HepG2 (cell line): ENCODE data around the gene NINL. TPM values are rescaled to one million over a fixed set of nuclear protein-coding genes. Genes with fewer than 3 reads are reported as not detected.
A peak's percentile ranks its signal among the peaks of the same experiment; 100 is the strongest.

ENCODE experiments used
- ARID5B ChIP-seq: IDR thresholded peaks from 2 replicates; pipeline ENCODE4 v1.4.0; 2020; ENCODE audit warnings: mild to moderate bottlenecking, missing genetic modification reagents
- ATF4 ChIP-seq, 2 experiments: fragments of 450-650 bp in 1 of 2; sonication (generic) in 1 of 2; formaldehyde crosslinking; IDR thresholded peaks; 2 replicates each; pipeline versions ENCODE4 v1.5.0 to v1.8.0; 2020 to 2022; ENCODE audit warnings: mild to moderate bottlenecking in 1 of 2, missing genetic modification reagents in 1 of 2
- ELF1 ChIP-seq: sonication (generic); formaldehyde crosslinking; IDR thresholded peaks from 2 replicates; pipeline ENCODE4 v1.4.0; 2020; ENCODE audit warnings: missing genetic modification reagents
- GFI1 ChIP-seq: sonication (generic); formaldehyde crosslinking; IDR thresholded peaks from 2 replicates; pipeline ENCODE4 v1.5.0; 2020; ENCODE audit warnings: missing genetic modification reagents, mild to moderate bottlenecking, borderline replicate concordance
- KLF9 ChIP-seq: IDR thresholded peaks from 2 replicates; pipeline ENCODE4 v1.6.1; 2016; ENCODE audit warnings: low read depth
- MAFG ChIP-seq: sonication (generic); formaldehyde crosslinking; IDR thresholded peaks from 2 replicates; pipeline ENCODE4 v1.5.1; 2020; ENCODE audit warnings: mild to moderate bottlenecking, missing genetic modification reagents
- POLR2A ChIP-seq, 2 experiments: IDR thresholded peaks; 2 replicates each; pipeline ENCODE4 v1.6.1; 2011; ENCODE audit warnings: low read depth in 2 of 2, low read length in 2 of 2, mild to moderate bottlenecking in 1 of 2, moderate library complexity in 1 of 2; ENCODE audit not compliant: insufficient read depth in 1 of 2
- RBAK ChIP-seq: sonication (generic); formaldehyde crosslinking; IDR thresholded peaks from 2 replicates; pipeline ENCODE4 v1.5.1; 2020; ENCODE audit warnings: mild to moderate bottlenecking, missing genetic modification reagents
- RELA ChIP-seq: sonication (generic); formaldehyde crosslinking; IDR thresholded peaks from 2 replicates; pipeline ENCODE4 v1.4.0; 2020; ENCODE audit warnings: missing genetic modification reagents
- TCF7 ChIP-seq: sonication (generic); IDR thresholded peaks from 2 replicates; pipeline ENCODE4 v1.6.1; 2016; ENCODE audit warnings: antibody characterized with exemption, low read depth
- U2AF1 ChIP-seq: fragments of 200-400 bp; formaldehyde crosslinking; optimal IDR thresholded peaks from 2 replicates; pipeline ENCODE3; 2017; ENCODE audit warnings: mild to moderate bottlenecking, low read depth, low read length
- ZFP37 ChIP-seq: sonication (generic); formaldehyde crosslinking; IDR thresholded peaks from 2 replicates; pipeline ENCODE4 v1.4.0; 2020; ENCODE audit warnings: missing genetic modification reagents, borderline replicate concordance
- ZNF251 ChIP-seq: sonication (generic); formaldehyde crosslinking; IDR thresholded peaks from 2 replicates; pipeline ENCODE4 v1.9.0; 2021; ENCODE audit warnings: mild to moderate bottlenecking, missing genetic modification reagents
- ZNF281 ChIP-seq: sonication (generic); formaldehyde crosslinking; IDR thresholded peaks from 2 replicates; pipeline ENCODE4 v1.4.0; 2020; ENCODE audit warnings: missing genetic modification reagents, borderline replicate concordance
- ZNF543 ChIP-seq: sonication (generic); formaldehyde crosslinking; IDR thresholded peaks from 2 replicates; pipeline ENCODE4 v1.4.0; 2020; ENCODE audit warnings: mild to moderate bottlenecking, missing genetic modification reagents
- ZNF546 ChIP-seq: sonication (generic); formaldehyde crosslinking; conservative IDR thresholded peaks from 2 replicates; pipeline ENCODE4 v1.8.1; 2023; ENCODE audit warnings: mild to moderate bottlenecking, missing genetic modification reagents
- ZNF615 ChIP-seq: sonication (generic); formaldehyde crosslinking; IDR thresholded peaks from 2 replicates; pipeline ENCODE4 v1.5.0; 2020; ENCODE audit warnings: mild to moderate bottlenecking, missing genetic modification reagents, borderline replicate concordance
- ZNF709 ChIP-seq: sonication (generic); formaldehyde crosslinking; IDR thresholded peaks from 2 replicates; pipeline ENCODE4 v1.5.0; 2020; ENCODE audit warnings: mild to moderate bottlenecking, missing genetic modification reagents
- ZSCAN31 ChIP-seq: sonication (generic); formaldehyde crosslinking; IDR thresholded peaks from 2 replicates; pipeline ENCODE4 v1.5.0; 2020; ENCODE audit warnings: low read depth, mild to moderate bottlenecking, missing genetic modification reagents
- polyA plus RNA-seq, 8 experiments: library from polyadenylated mRNA; depleted of rRNA in 3 of 8; stranded (reverse) in 7 of 8; unstranded in 1 of 8; fragments of >200 nt; fragmentation: Illumina TruSeq in 4 of 8; extraction: Trizol in 4 of 8; gene quantifications; 2 replicates each; pipeline versions ENCODE4 v1.2.1 to v1.2.3, GENCODE V29; 2011 to 2016; ENCODE audit warnings: low read depth in 4 of 8, missing spikeins in 1 of 8, mixed read lengths in 1 of 8; ENCODE audit not compliant: insufficient read depth in 1 of 8
- total RNA-seq, 5 experiments: library from RNA; depleted of rRNA; stranded (reverse); fragments of >200 nt; fragmentation: Illumina TruSeq; extraction: Trizol; gene quantifications; 2 replicates each; pipeline ENCODE4 v1.2.3, GENCODE V29; 2016; ENCODE audit warnings: low read depth in 1 of 5
- TF ChIP-seq, protein P1 (sequence below): sonication (generic); formaldehyde crosslinking; IDR thresholded peaks from 2 replicates; pipeline ENCODE4 v1.4.0; 2020; ENCODE audit warnings: missing genetic modification reagents
- TF ChIP-seq, protein P2 (sequence below): sonication (generic); formaldehyde crosslinking; conservative IDR thresholded peaks from 2 replicates; pipeline ENCODE4 v1.8.0; 2022; ENCODE audit warnings: mild to moderate bottlenecking, moderate library complexity, missing genetic modification reagents

Gene NINL
- total and polyA plus RNA-seq, 2 of the 13 experiments (the other 11 are each of a cell fraction or from before 2014, with no cell fraction given): 32.3 to 34.3 TPM

DNA sequence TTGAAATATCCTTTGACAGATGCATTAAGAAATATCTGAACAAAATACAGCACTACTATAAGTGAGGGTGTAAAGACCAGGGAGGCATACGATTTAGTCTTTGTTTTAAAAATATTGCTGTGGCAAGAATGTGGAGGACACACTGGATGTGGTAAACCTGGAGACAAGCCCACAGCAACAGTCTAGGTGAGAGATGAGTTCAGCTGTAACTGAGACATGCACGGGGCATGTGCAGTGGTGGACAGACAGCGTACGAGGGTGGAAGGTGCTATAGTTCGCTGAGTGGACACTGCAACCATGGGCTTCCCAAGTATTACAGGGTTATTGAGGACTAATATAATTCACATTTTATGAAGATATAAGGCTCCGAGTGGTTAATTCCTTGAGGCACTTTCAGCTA lies 36.7 kb upstream of the NINL start (continued):
- TF ChIP-seq ZNF615 (CRISPR knock-in tag) (no peak), ZSCAN31 (no peak), KLF9 (CRISPR knock-in tag) (no peak), ZNF709 (CRISPR knock-in tag) (0 out of 2 replicates have a peak, but pooled peaks have one; percentile 12), ZNF251 (0 out of 2 replicates have a peak, but pooled peaks have one; percentile 46), RBAK (CRISPR knock-in tag) (no peak), TCF7 (no peak), ELF1 (CRISPR knock-in tag) (no peak), ZNF281 (no peak), ZNF546 (CRISPR knock-in tag) (no peak), POLR2A (IDR thresholded peaks at IDR 0.05; ENCODE audit: insufficient read depth in 1 of 2, low read depth in 2 of 2, low read length in 2 of 2) (0 out of 4 replicates have a peak, but pooled peaks have one; percentile 32 to 33), ATF4 (CRISPR knock-in tag; IDR thresholded peaks at IDR 0.05) (no peak), ZFP37 (CRISPR knock-in tag) (0 out of 2 replicates have a peak, but pooled peaks have one; percentile 41), U2AF1 (no peak), MAFG (CRISPR knock-in tag) (no peak), ZNF543 (CRISPR knock-in tag) (no peak), GFI1 (CRISPR knock-in tag) (peak; percentile 39; the same call in 1 of the 2 replicates), ARID5B (CRISPR knock-in tag) (no peak), RELA (no peak)
- TF ChIP-seq, protein P1, sequence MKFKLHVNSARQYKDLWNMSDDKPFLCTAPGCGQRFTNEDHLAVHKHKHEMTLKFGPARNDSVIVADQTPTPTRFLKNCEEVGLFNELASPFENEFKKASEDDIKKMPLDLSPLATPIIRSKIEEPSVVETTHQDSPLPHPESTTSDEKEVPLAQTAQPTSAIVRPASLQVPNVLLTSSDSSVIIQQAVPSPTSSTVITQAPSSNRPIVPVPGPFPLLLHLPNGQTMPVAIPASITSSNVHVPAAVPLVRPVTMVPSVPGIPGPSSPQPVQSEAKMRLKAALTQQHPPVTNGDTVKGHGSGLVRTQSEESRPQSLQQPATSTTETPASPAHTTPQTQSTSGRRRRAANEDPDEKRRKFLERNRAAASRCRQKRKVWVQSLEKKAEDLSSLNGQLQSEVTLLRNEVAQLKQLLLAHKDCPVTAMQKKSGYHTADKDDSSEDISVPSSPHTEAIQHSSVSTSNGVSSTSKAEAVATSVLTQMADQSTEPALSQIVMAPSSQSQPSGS (CRISPR knock-in tag): no peak
- TF ChIP-seq, protein P2, sequence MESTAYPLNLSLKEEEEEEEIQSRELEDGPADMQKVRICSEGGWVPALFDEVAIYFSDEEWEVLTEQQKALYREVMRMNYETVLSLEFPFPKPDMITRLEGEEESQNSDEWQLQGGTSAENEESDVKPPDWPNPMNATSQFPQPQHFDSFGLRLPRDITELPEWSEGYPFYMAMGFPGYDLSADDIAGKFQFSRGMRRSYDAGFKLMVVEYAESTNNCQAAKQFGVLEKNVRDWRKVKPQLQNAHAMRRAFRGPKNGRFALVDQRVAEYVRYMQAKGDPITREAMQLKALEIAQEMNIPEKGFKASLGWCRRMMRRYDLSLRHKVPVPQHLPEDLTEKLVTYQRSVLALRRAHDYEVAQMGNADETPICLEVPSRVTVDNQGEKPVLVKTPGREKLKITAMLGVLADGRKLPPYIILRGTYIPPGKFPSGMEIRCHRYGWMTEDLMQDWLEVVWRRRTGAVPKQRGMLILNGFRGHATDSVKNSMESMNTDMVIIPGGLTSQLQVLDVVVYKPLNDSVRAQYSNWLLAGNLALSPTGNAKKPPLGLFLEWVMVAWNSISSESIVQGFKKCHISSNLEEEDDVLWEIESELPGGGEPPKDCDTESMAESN (CRISPR knock-in tag): no peak
